Stimulated activated naive B cell treated with anti-CD40 and anti-IgM and Interleukin-4, amounts not matched to agents 10 μg/mL and 1 μg/mL and 100 μg/mL, for 72 hours (primary cell): Measurements from ENCODE around the gene DNAAF8.

Experiments used
- ATAC-seq, 2 donors: fragments of 150-1000 bp; cut with Tn5 transposase; replicated peaks; 2 replicates each; pipeline ENCODE4 v1.10.0; 2021; ENCODE audit warnings: moderate library complexity in 1 of 2
- DNase-seq: peaks from one replicate; pipeline ENCODE4 v3.0.0; 2021
- H3K27ac Mint-ChIP-seq: one replicate; pipeline ENCODE4 v1.8.0; 2022; ENCODE audit warnings: mild to moderate bottlenecking, mixed read lengths
- H3K27me3 Mint-ChIP-seq, 2 donors: one replicate each; pipeline ENCODE4 v1.8.0; 2022; ENCODE audit warnings: mixed read lengths in 2 of 2
- H3K36me3 Mint-ChIP-seq, 2 donors: one replicate each; pipeline ENCODE4 v1.8.0; 2022; ENCODE audit warnings: mixed read lengths in 2 of 2, mild to moderate bottlenecking in 1 of 2
- H3K4me1 Mint-ChIP-seq, 2 donors: one replicate each; pipeline ENCODE4 v1.8.0; 2022; ENCODE audit warnings: mixed read lengths in 2 of 2, mild to moderate bottlenecking in 1 of 2
- H3K4me3 Mint-ChIP-seq, 2 donors: one replicate each; pipeline ENCODE4 v1.8.0; 2022; ENCODE audit warnings: mild to moderate bottlenecking in 2 of 2, mixed read lengths in 2 of 2, moderate library complexity in 1 of 2
- H3K9me3 Mint-ChIP-seq, 2 donors: one replicate each; pipeline ENCODE4 v1.8.0; 2022; ENCODE audit warnings: mixed read lengths in 2 of 2, mild to moderate bottlenecking in 1 of 2

The DNAAF8 gene

DNA sequence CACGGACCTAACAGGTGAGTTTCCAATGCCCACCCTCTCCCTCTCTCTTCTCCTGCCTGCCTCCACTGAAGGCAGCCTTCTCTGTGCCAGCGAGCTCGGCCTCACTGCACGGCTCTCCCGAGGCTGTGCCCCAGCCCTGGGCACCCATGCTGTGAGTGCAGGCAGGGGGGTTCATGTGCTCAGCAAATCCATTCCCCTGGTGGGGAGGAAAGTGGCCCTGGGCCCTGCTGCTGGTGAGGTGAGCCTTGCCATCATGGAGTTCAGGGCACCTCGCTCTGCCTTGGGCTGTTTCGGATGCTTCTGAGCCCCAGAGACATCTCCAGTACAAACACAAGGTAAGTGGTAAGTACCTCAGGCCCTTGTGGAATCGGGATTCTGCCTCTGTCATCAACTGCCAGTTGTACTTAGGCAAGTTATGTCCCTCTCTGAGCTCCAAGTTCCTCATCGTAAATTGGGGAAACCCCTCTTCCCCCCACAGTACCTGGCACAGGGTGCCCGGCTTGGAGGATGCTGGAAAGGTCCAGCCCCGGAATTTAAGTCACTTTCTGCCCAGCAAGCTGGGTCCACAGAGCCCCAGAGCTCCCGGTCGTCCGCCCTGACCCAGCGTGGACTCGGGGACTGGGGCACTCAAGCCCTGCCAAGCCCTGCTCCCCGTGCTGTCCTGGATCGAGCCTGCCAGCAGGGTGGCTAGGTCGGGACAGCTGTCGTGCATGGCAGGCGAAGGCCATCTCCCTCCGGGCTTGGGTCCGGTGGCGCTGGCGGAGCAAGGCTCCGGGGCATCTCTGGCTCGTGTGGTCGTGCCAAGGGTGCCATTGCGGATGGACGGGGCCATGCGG lies 41.7 kb upstream of the DNAAF8 start:
- Mint-ChIP-seq H3K9me3 (no peaks in the 10 kb centered on the region), H3K4me3 (peak overlapping the region; percentile 87 to 90), H3K27ac (peak overlapping the region; percentile 94), H3K4me1 (peaks cover 22 to 41% of the 10 kb centered on the region in 2 donors), H3K36me3 (peaks cover 26 to 31% of the 10 kb centered on the region in 2 donors), H3K27me3 (no peaks in the 10 kb centered on the region)
- ATAC-seq, result peak; percentile 15 to 19
- DNase-seq, result no peak

DNA sequence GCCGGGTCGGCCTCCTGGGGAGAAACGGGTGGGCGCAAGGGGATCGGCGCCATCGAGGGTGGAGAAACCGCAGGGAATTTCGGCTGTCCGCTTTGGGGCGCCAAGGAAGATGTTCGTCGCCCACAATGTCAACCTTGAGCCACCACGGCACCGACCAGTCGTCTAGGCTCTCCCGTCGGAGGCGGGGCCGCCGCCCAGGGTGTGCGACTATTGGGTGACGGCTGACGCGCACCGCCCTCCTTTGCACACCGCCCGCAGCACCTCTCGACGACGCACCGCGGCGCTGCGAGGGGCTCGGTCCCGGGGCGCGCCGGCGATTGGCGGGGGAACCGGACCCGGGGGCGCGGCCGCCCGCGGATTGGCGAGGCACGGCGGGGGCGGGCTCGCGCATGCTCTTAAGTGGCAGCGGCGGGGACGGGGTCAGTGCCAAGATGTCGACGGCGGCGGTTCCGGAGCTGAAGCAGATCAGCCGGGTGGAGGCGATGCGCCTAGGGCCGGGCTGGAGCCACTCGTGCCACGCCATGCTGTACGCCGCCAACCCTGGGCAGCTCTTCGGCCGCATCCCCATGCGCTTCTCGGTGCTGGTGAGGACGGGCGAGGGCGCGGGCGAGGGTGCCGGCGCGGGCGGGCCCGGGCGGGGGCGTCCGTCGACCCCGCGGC lies 40.9 kb upstream of the DNAAF8 start, which contains the start of gene NUDT16L1:
Gene NUDT16L1, plus strand, starts transcription at position 267 of the 660 bp plus-strand sequence. Its CDS starts 165 bp downstream, at position 432.
- Mint-ChIP-seq H3K27ac (peak within 1 kb of the TSS; percentile 94), H3K27me3 (no peaks in the 10 kb centered on the region), H3K4me3 (peak within 1 kb of the TSS; percentile 87 to 90), H3K9me3 (no peaks in the 10 kb centered on the region), H3K36me3 (peaks cover 26 to 27% of the 10 kb centered on the region in 2 donors), H3K4me1 (peaks cover 22 to 41% of the 10 kb centered on the region in 2 donors)
- peak; percentile 93 to 94 for ATAC-seq
- peak; percentile 98 for DNase-seq

DNA sequence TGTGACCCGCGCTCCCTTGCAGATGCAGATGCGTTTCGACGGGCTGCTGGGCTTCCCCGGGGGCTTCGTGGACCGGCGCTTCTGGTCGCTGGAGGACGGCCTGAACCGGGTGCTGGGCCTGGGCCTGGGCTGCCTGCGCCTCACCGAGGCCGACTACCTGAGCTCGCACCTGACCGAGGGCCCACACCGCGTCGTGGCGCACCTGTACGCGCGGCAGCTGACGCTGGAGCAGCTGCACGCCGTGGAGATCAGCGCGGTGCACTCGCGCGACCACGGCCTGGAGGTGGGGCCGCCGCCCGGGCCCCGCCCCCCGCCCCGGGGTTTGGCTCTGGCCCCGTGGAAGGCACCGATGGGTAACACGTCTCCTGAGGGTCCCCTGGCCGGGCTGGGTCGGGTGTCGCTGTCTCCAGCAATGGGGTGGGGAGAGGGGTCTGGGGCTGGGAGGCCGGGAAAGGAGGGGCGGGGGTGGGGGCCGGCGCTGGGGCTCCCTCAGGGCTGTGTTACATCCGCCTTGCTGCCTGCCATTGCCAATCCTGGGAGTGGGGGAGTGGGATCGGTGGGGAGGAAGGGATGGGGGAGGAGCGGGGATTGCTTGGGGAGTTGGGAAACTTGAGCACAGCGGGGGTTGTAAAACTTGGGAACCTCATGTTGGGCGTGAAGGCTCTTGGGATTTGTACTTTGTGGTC lies 40.2 kb upstream of the DNAAF8 start:
- Mint-ChIP-seq H3K9me3 (no peaks in the 10 kb centered on the region), H3K27me3 (no peaks in the 10 kb centered on the region), H3K27ac (peak overlapping the region; percentile 83), H3K4me3 (peak overlapping the region; percentile 79 to 90), H3K36me3 (peaks cover 23 to 27% of the 10 kb centered on the region in 2 donors), H3K4me1 (peaks cover 20 to 41% of the 10 kb centered on the region in 2 donors)
- DNase-seq, result peak; percentile 32
- peak; percentile 48 to 58 for ATAC-seq

DNA sequence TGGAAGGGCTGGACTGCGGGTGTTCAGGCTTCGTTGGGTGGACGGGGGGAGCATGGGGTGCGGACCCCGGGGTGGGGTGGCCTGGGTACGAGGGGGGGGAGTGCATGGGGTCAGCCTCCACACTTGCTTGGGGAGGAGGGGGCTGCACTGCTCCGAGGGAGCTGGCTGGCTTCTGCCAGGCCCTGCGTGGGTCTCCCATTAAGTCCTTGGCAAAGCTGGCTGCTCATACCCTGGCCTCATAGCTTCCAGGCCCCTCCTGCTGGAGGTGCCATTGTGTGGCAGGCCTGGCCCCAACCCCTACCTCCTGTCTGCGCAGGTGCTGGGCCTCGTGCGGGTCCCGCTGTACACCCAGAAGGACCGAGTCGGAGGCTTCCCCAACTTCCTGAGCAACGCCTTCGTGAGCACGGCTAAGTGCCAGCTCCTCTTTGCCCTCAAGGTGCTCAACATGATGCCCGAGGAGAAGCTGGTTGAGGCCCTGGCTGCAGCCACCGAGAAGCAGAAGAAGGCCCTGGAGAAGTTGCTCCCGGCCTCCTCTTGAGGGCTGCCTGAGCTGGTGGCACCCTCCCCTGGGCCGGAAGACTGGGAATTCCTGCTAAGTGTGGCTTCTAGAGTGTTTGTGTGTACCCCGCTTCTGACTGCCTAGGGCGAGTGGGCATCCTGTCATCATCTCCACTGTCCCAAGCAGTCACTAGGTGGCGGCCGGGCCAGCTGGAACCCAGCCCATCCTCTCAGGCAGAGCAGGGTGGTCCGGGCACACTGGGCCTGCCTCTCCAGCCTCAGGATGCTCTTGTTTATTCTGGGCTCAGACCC lies 39.5 kb upstream of the DNAAF8 start:
- ATAC-seq, result no peak
- Mint-ChIP-seq H3K27me3 (no peaks in the 10 kb centered on the region), H3K4me1 (peaks cover 20 to 41% of the 10 kb centered on the region in 2 donors), H3K4me3 (peak overlapping the region; percentile 79 to 90), H3K36me3 (peaks cover 29 to 30% of the 10 kb centered on the region in 2 donors), H3K27ac (peak overlapping the region; percentile 83), H3K9me3 (no peaks in the 10 kb centered on the region)
- DNase-seq, result no peak

DNA sequence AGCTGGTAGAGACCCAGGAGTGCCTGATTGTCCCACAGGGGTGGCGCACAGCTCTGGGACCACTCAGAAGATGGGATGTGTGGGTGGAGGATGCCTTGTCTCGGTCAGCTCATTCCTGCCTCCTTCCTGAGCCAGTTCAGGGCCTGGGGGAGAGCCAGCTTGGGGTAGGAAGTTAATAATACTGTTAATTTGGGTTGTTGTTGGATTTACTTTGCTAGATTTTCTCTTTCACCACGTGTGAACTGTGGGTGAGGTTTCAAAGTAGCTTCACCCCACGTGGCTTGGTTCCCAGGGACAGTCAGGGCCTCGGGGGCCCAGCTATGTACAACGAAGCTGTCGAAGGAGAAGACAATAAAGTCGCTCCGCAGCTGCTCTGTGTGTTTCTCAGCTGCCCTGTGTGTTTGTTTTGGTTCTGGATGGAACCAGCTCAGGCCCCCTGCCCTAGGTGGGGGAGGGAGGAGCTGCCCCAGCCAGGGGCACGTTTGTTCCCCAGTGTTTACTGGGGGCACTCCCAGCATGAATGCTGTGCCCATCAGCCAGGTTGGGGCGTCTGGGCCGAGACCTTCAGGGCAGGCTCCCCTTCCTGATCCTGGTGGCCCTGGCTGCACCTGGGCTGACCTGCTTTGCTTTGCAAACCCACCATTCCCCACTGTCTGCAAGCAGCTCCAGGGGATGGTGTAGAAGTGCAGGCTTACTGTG lies 38.7 kb upstream of the DNAAF8 start:
- DNase-seq (no peak), ATAC-seq (no peak)
- Mint-ChIP-seq H3K4me1 (peaks cover 19 to 36% of the 10 kb centered on the region in 2 donors), H3K9me3 (no peaks in the 10 kb centered on the region), H3K27me3 (no peaks in the 10 kb centered on the region), H3K27ac (peak overlapping the region; percentile 69), H3K4me3 (peak overlapping the region; percentile 79 to 90), H3K36me3 (peaks cover 28 to 29% of the 10 kb centered on the region in 2 donors)

DNA sequence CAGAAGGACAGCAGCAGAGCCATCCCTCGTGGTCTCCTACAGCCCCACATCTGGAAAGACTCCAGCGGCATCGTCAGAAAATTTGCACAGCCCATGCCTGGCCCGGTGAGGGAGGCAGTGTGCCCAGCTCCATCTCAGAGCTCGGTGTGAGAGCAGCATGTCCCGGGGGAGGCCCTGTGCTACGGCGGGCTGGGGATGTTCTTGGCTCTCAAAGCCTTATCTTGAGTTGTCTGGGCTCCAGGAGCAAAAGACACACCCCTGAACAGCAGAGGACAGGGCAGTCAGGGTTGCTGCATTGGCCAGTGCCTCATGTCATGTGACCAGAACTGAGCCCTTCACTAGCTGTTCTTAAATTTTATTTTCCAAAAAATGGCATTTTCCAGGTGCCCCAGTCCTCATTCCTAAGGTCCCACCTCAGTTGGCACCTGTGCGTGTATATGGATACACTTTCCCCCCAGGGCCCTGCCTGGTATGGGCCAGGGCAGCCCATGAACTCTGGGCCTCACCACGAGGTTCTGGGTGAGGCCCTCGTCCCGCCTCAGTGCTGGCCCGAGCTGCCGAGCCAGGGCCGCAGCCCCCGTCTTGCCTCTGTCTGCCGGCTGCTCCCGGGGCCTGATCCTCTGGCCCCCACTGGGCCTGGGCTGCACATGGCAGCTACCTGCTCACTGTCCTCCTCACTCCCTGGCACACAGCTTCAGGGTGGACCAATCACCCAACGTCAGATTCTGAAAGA lies 38.0 kb upstream of the DNAAF8 start:
- peaks cover 16 to 31% of the 10 kb centered on the region in 2 donors for H3K4me1 Mint-ChIP-seq
- no peak for DNase-seq
- no peak for ATAC-seq
- no peak overlapping the region for H3K4me3 Mint-ChIP-seq
- H3K27me3 Mint-ChIP-seq, result no peaks in the 10 kb centered on the region
- H3K36me3 Mint-ChIP-seq, result peaks cover 29 to 31% of the 10 kb centered on the region in 2 donors
- H3K9me3 Mint-ChIP-seq, result no peaks in the 10 kb centered on the region
- peak overlapping the region; percentile 42 for H3K27ac Mint-ChIP-seq

DNA sequence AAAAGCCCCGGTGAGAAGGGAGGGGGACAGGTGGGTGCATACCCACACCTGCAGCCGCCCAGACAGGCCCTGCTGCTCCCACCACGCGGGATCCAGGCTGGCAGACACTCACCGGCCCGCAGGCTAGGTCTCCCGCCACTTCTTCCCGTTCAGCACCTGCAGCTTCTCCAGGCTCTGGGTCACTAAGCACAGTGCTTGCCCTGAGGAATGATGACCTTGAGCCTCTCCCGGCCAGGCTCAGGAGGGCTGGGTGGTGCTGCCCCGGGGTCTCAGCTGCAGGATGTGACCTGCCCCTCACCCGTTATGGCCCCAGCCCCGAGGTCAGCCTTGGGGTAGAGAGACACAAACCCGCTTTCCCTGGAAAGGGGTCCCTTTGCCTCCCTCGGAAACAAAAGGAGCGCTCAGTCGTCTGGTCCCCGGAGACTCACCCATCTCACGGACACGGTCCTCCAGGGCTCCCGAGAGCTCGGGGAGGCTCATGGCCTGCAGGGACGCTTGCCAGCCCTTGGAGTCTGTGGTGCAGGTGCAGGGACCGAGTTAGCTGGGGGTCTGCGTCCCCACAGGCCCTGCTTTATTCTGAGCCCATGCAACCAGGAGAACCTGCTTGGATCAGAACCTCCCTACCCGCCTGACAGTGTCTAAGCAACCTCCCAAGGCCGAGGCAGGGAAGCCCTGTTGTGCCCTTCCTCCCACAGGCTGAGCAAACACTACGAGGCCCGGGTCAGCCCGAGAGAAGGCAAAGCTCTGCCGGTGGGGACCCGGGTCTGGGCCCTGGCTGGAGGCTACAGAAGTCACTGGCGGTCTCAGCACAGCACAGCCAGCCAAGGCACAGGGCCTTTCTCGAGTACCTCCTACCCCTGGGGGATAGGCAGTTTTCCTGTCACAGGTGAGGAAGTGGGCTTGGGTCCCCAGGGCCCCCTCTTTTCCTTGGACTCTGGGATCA lies 37.2 kb upstream of the DNAAF8 start:
- Mint-ChIP-seq H3K27me3 (no peaks in the 10 kb centered on the region), H3K27ac (peak overlapping the region; percentile 37), H3K4me3 (no peak overlapping the region), H3K36me3 (peaks cover 30 to 31% of the 10 kb centered on the region in 2 donors), H3K4me1 (peaks cover 14 to 26% of the 10 kb centered on the region in 2 donors), H3K9me3 (no peaks in the 10 kb centered on the region)
- DNase-seq, result no peak
- no peak for ATAC-seq

DNA sequence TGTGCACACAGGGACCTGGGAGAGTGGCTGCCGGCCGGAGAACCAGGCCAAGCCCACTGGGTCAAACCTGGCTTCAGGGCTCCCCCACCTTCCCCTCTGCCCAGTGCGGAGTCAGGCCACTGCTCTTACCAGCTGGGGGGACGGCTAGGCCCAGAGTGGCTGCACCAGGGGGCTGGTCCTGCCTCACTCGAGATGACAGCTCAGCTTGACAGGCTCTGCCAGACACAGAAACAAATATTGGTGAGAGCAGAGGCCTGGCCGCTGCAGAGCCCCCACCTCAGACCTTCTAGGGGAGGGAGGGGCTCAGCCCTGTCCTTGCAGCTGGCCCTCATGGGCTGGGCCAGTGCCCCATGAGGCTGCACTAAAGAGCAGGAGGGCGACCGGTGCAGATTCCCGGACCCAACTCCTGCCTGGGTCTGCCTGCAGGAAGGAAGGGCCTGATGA lies 36.5 kb upstream of the DNAAF8 start:
- peaks cover 7 to 22% of the 10 kb centered on the region in 2 donors for H3K4me1 Mint-ChIP-seq
- no peak for ATAC-seq
- H3K36me3 Mint-ChIP-seq, result peaks cover 27 to 29% of the 10 kb centered on the region in 2 donors
- no peaks in the 10 kb centered on the region for H3K27me3 Mint-ChIP-seq
- no peaks in the 10 kb centered on the region for H3K9me3 Mint-ChIP-seq
- peak overlapping the region; percentile 37 for H3K27ac Mint-ChIP-seq
- H3K4me3 Mint-ChIP-seq, result no peak overlapping the region
- no peak for DNase-seq

DNA sequence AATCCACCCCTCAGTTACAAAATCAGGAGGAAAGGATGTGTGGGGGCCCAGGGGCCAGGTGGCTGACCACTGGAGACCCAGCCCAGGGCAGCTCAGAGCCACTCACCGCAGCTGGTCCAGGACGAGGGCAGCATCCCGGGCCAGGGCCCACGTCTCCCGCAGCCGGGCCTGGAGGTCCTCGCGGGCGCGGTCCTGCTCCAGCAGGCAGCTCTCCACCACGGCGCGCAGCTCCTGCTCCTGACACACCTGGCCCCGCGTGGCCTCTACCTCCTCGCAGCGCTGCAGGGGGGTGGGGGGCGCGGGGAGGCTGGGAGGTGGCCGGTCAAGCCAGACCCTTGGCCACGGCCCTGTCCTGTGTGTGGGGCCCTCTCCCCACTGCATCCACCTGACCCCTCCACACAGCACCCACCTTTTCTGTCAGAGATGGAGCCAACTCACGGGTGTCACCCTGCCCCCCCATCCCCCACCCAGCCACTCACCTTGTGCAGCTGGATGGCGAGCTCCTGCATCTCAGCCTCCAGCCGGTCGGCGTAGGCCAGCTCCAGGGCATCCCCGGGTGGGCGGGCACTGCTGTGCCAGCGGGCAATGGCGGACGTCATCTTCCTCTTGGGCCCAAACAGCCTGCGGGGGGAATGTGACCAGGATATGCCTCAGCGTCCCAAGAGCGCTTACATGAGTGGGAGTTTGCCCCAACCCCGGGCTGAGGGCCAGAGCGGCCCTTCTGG lies 35.9 kb upstream of the DNAAF8 start:
- H3K4me3 Mint-ChIP-seq, result no peak overlapping the region

DNA sequence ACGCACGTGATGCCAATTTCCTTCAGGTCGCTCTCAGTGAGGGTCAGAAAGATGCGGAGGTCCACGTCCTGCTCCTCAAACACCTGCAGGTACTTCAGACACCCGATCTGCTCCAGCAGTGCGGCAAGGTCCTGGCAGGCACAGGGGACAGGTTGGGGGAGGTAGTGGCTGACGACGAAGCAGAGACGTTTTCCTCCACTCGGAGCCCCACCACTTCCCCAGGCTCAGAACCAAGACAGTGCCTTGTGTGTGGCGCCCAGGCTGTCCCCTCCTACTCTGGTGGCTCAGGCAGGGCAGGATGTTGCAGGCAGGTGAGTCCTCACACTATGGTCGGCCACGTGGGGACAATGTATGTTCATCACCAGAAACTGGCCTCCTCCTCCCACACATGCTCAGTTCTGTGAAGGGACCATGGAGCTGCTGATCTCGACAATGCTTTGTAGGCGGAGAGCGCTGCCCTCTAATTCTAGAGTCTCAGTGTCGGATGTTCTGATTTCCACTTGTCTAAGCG lies 35.2 kb upstream of the DNAAF8 start:
- Mint-ChIP-seq H3K4me3 (no peak overlapping the region), H3K36me3 (peaks cover 26 to 29% of the 10 kb centered on the region in 2 donors), H3K4me1 (peaks cover 6 to 17% of the 10 kb centered on the region in 2 donors), H3K9me3 (no peaks in the 10 kb centered on the region), H3K27me3 (no peaks in the 10 kb centered on the region), H3K27ac (no peak overlapping the region)
- no peak for ATAC-seq
- DNase-seq, result no peak

More for the DNA sequence above, 35.9 kb upstream of the DNAAF8 start:
- no peak for DNase-seq
- H3K9me3 Mint-ChIP-seq, result no peaks in the 10 kb centered on the region
- no peak overlapping the region for H3K27ac Mint-ChIP-seq
- ATAC-seq, result no peak
- peaks cover 7 to 17% of the 10 kb centered on the region in 2 donors for H3K4me1 Mint-ChIP-seq
- no peaks in the 10 kb centered on the region for H3K27me3 Mint-ChIP-seq
- H3K36me3 Mint-ChIP-seq, result peaks cover 27 to 29% of the 10 kb centered on the region in 2 donors

DNA sequence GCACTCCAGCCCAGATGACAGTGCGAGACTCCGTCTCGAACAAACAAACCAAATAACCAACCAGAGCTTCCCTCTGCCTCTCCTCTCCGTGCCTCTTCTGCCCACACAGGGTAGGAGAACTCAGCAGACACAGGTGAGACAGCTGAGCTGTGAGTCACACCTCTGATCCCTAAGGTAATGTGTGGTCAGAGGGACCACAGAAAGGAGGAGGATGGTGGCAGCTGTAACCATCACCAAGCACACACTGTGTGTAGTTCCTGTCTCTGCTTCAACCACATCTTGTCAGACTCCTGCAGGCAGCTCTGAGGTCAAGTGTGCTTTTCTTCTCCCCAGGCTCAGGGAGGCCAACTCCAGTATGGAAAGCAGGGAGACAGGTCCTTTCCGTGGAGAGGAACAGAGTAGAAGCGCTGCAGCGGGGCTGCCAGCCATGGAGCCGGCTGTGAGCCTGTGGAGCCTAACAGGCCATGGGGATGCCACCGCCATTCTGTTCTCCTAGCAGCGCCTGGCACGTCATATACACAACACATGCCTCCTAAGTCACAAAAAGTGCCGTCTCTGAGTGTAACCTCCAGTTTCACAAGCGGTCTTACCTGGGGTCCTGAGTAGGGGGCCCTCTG lies 33.8 kb upstream of the DNAAF8 start:
- H3K4me3 Mint-ChIP-seq, result no peak overlapping the region
- H3K4me1 Mint-ChIP-seq, result peaks cover 1 to 5% of the 10 kb centered on the region in 2 donors
- no peaks in the 10 kb centered on the region for H3K9me3 Mint-ChIP-seq
- DNase-seq (no peak), ATAC-seq (peak; percentile 48 to 52)
- H3K27ac Mint-ChIP-seq, result no peak overlapping the region
- no peaks in the 10 kb centered on the region for H3K27me3 Mint-ChIP-seq
- H3K36me3 Mint-ChIP-seq, result peaks cover 29 to 34% of the 10 kb centered on the region in 2 donors
